Activated CD8-positive, alpha-beta memory T cell treated with anti-CD3 and anti-CD28 coated beads, Interleukin-2, amount 50 U/mL, for 1 hour (primary cell): Measurements from ENCODE around the gene MOCOS.

Source experiments
- DNase-seq: peaks from one replicate; pipeline ENCODE4 v3.0.0-alpha.2; 2020; ENCODE audit errors: extremely low read depth

MOCOS gene

GRCh38 chr18:36273347-36273746, 86.0 kb downstream of the MOCOS start:
- no peak for DNase-seq

- DNase-seq, result no peak
Observed at GRCh38 chr18:36274083-36274715, 86.9 kb downstream of the MOCOS start.

- DNase-seq, result no peak
Observed at GRCh38 chr18:36275561-36275960, 88.3 kb downstream of the MOCOS start.

- DNase-seq, result no peak
Observed at GRCh38 chr18:36279001-36279400, 91.7 kb downstream of the MOCOS start.

- no peak for DNase-seq
Observed at GRCh38 chr18:36281936-36282335, 94.6 kb downstream of the MOCOS start.

GRCh38 chr18:36283448-36283847, 96.2 kb downstream of the MOCOS start:
- DNase-seq, result no peak

- no peak for DNase-seq
Observed at GRCh38 chr18:36284268-36284667, 97.0 kb downstream of the MOCOS start.

- peak; percentile 8 for DNase-seq
Observed at GRCh38 chr18:36284671-36285295, 97.5 kb downstream of the MOCOS start.

- no peak for DNase-seq
Observed at GRCh38 chr18:36287653-36288052, 100.4 kb downstream of the MOCOS start.

- DNase-seq, result no peak
Observed at GRCh38 chr18:36288689-36289088, 101.4 kb downstream of the MOCOS start.

GRCh38 chr18:36294031-36294430, 106.7 kb downstream of the MOCOS start:
- DNase-seq, result no peak

- DNase-seq, result no peak
Observed at GRCh38 chr18:36295214-36295613, 107.9 kb downstream of the MOCOS start.

GRCh38 chr18:36295880-36296301, 108.6 kb downstream of the MOCOS start:
- no peak for DNase-seq

- no peak for DNase-seq
Observed at GRCh38 chr18:36296650-36297416, 109.5 kb downstream of the MOCOS start.

- no peak for DNase-seq
Observed at GRCh38 chr18:36297417-36298125, 110.3 kb downstream of the MOCOS start, which contains the start of gene FHOD3. Gene FHOD3 (plus strand): TSS chr18:36297713. CDS start chr18:36297836, 123 bp downstream.

- no peak for DNase-seq
Observed at GRCh38 chr18:36298126-36298741, 110.9 kb downstream of the MOCOS start.

GRCh38 chr18:36299015-36299414, 111.7 kb downstream of the MOCOS start:
- DNase-seq, result no peak

GRCh38 chr18:36300211-36300610, 112.9 kb downstream of the MOCOS start:
- no peak for DNase-seq

GRCh38 chr18:36301884-36302283, 114.6 kb downstream of the MOCOS start:
- no peak for DNase-seq

- no peak for DNase-seq
Observed at GRCh38 chr18:36302676-36303075, 115.4 kb downstream of the MOCOS start.

- DNase-seq, result no peak
Observed at GRCh38 chr18:36303211-36303844, 116.0 kb downstream of the MOCOS start.
